ENCODE data around the gene CD226. TPM values are rescaled to one million over a fixed set of nuclear protein-coding genes. Genes with fewer than 3 reads are reported as not detected.

CD226 gene
- polyA plus RNA-seq, 1 experiment, result 0.09 TPM

GRCh38 chr18:69969491-69969890 lies 21.8 kb upstream of the CD226 start:
- TF ChIP-seq, protein P1, sequence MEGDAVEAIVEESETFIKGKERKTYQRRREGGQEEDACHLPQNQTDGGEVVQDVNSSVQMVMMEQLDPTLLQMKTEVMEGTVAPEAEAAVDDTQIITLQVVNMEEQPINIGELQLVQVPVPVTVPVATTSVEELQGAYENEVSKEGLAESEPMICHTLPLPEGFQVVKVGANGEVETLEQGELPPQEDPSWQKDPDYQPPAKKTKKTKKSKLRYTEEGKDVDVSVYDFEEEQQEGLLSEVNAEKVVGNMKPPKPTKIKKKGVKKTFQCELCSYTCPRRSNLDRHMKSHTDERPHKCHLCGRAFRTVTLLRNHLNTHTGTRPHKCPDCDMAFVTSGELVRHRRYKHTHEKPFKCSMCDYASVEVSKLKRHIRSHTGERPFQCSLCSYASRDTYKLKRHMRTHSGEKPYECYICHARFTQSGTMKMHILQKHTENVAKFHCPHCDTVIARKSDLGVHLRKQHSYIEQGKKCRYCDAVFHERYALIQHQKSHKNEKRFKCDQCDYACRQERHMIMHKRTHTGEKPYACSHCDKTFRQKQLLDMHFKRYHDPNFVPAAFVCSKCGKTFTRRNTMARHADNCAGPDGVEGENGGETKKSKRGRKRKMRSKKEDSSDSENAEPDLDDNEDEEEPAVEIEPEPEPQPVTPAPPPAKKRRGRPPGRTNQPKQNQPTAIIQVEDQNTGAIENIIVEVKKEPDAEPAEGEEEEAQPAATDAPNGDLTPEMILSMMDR (IDR thresholded peaks at IDR 0.05; ENCODE audit: low read depth, low read length), result no peak
- Histone ChIP-seq H3K27ac (ENCODE audit: low read depth, low read length) (no peak overlapping the region), H3K4me3 (ENCODE audit: low read depth, low read length) (no peak overlapping the region), H3K9me3 (ENCODE audit: control insufficient read depth, insufficient read depth, low read length) (no peaks in the 10 kb centered on the region), H3K27me3 (ENCODE audit: control insufficient read depth, insufficient read depth, low read length) (no peaks in the 10 kb centered on the region)
- ChIA-PET POLR2A (no interaction called here), CTCF (no interaction called here)
- DNase-seq (ENCODE audit: low read depth, low spot score), result no peak

DNA sequence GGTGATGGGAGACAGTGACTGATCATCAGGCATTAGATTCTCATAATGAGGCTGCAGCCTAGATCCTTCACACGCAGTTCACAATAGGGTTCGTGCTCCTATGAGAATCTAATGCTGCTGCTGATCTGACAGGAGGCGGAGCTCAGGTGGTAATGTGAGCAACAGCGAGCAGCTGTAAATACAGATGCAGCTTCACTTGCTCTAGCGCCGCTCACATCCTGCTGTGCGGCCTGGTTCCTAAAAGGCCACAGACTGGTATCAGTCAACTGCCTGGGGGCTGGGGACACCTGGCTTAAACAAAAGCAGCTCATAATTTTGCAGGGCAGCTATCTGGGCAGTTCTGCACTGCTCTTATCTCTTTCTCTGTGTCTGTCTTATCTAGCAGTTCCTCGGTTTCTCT lies 20.4 kb upstream of the CD226 start:
- POLR2A ChIA-PET, result interaction anchor here (0.7 kb wide), 1 partner anchor 61 kb away, joined by 3 read pairs; no protein-coding TSS in a partner anchor

GRCh38 chr18:69963196-69963595 lies 15.5 kb upstream of the CD226 start:
- H3K9me3 ChIP-seq (ENCODE audit: control insufficient read depth, insufficient read depth, low read length), result no peaks in the 10 kb centered on the region
- TF ChIP-seq, protein P1 (IDR thresholded peaks at IDR 0.05; ENCODE audit: low read depth, low read length), result no peak
- DNase-seq (ENCODE audit: low read depth, low spot score), result no peak
- no peak overlapping the region for H3K27ac ChIP-seq (ENCODE audit: low read depth, low read length)
- CTCF ChIA-PET, result no interaction called here
- no peaks in the 10 kb centered on the region for H3K27me3 ChIP-seq (ENCODE audit: control insufficient read depth, insufficient read depth, low read length)
- no peak overlapping the region for H3K4me3 ChIP-seq (ENCODE audit: low read depth, low read length)
- POLR2A ChIA-PET, result no interaction called here

More for the DNA sequence above, 20.4 kb upstream of the CD226 start:
- H3K4me3 ChIP-seq (ENCODE audit: low read depth, low read length), result no peak overlapping the region
- TF ChIP-seq, protein P1 (IDR thresholded peaks at IDR 0.05; ENCODE audit: low read depth, low read length), result no peak
- CTCF ChIA-PET, result no interaction called here
- no peak overlapping the region for H3K27ac ChIP-seq (ENCODE audit: low read depth, low read length)
- no peak for DNase-seq (ENCODE audit: low read depth, low spot score)
- no peaks in the 10 kb centered on the region for H3K9me3 ChIP-seq (ENCODE audit: control insufficient read depth, insufficient read depth, low read length)
- H3K27me3 ChIP-seq (ENCODE audit: control insufficient read depth, insufficient read depth, low read length), result no peaks in the 10 kb centered on the region

- POLR2A ChIA-PET, result no interaction called here
- TF ChIP-seq, protein P1 (IDR thresholded peaks at IDR 0.05; ENCODE audit: low read depth, low read length), result no peak
- no peak for DNase-seq (ENCODE audit: low read depth, low spot score)
- no peaks in the 10 kb centered on the region for H3K27me3 ChIP-seq (ENCODE audit: control insufficient read depth, insufficient read depth, low read length)
- no peak overlapping the region for H3K4me3 ChIP-seq (ENCODE audit: low read depth, low read length)
- no peak overlapping the region for H3K27ac ChIP-seq (ENCODE audit: low read depth, low read length)
- CTCF ChIA-PET, result no interaction called here
- H3K9me3 ChIP-seq (ENCODE audit: control insufficient read depth, insufficient read depth, low read length), result no peaks in the 10 kb centered on the region
These were observed 14.0 kb upstream of the CD226 start for GRCh38 chr18:69961718-69962117.

DNA sequence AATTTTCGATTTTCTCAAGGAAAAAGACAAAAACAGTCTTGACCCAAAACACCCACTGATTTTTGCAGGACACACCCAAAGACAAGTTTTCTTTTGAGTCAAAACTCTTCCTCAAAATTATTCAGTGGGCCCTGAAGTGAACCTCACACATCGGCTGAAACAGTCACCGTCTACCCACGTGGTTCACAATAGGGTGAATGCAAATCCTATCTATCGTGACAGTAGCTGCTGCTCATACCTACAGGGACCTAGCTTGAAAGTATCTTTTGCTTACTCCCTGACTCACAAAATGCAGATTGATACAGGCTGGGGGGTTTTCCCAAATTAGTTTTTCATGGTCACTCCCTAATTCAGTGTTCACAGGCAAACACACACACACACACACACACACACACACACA lies 10.7 kb upstream of the CD226 start:
- POLR2A ChIA-PET, result no interaction called here
- Histone ChIP-seq H3K27me3 (ENCODE audit: control insufficient read depth, insufficient read depth, low read length) (no peaks in the 10 kb centered on the region), H3K27ac (ENCODE audit: low read depth, low read length) (no peak overlapping the region), H3K9me3 (ENCODE audit: control insufficient read depth, insufficient read depth, low read length) (no peaks in the 10 kb centered on the region; the same call in 1 of the 2 replicates), H3K4me3 (ENCODE audit: low read depth, low read length) (no peak overlapping the region)
- no peak for DNase-seq (ENCODE audit: low read depth, low spot score)
- TF ChIP-seq, protein P1 (IDR thresholded peaks at IDR 0.05; ENCODE audit: low read depth, low read length), result no peak
- CTCF ChIA-PET, result no interaction called here
